Measurements from ENCODE around the gene DPYSL4. TPM values are rescaled to one million over a fixed set of nuclear protein-coding genes. Genes with fewer than 3 reads are reported as not detected.

Gene DPYSL4
- polyA plus RNA-seq, 3 donors = 0.08 TPM; not detected in 2

- no peaks in the 10 kb centered on the region for H3K4me1 Mint-ChIP-seq
- Histone ChIP-seq H3K9me3 (replicated peaks in 1 of 2; ENCODE audit: control insufficient read depth in 1 of 2, insufficient read depth in 1 of 2, low read length in 2 of 2) (peaks cover 7 to 12% of the 10 kb centered on the region in 2 donors), H4K20me1 (ENCODE audit: insufficient read depth, low read length) (no peaks in the 10 kb centered on the region), H3K9ac (ENCODE audit: insufficient read depth, low read length, poor library complexity, severe bottlenecking) (no peak overlapping the region), H3K4me3 (replicated peaks in 1 of 3; ENCODE audit: low read depth in 2 of 3, low read length in 3 of 3) (no peak overlapping the region), H3K27me3 (ENCODE audit: control insufficient read depth in 2 of 2, insufficient read depth in 2 of 2, low read length in 2 of 2) (peaks cover 0 to 3% of the 10 kb centered on the region in 2 donors), H3K4me1 (ENCODE audit: control insufficient read depth in 1 of 2, insufficient read depth in 2 of 2, low read length in 2 of 2) (no peaks in the 10 kb centered on the region), H3K27ac (ENCODE audit: low read depth in 1 of 2, low read length in 2 of 2) (no peak overlapping the region), H3K79me2 (ENCODE audit: insufficient read depth, low read length) (no peaks in the 10 kb centered on the region), H3K36me3 (replicated peaks in 1 of 2; ENCODE audit: control insufficient read depth in 1 of 2, insufficient read depth in 2 of 2, low read length in 2 of 2) (no peaks in the 10 kb centered on the region), H3K4me2 (replicated peaks; ENCODE audit: extremely low read depth, low read length, poor library complexity, severe bottlenecking) (no peak overlapping the region), H2AFZ (ENCODE audit: insufficient read depth, low read depth, low read length, poor library complexity, severe bottlenecking) (no peak overlapping the region)
- intact Hi-C loops (cut with micrococcal nuclease) = no loop called here
- peaks cover 7 to 10% (median 8%) of the 10 kb centered on the region in 3 donors for H3K27me3 Mint-ChIP-seq (ENCODE audit: low read depth in 3 of 3)
- peaks cover 0 to 11% (median 6%) of the 10 kb centered on the region in 7 donors for H3K9me3 Mint-ChIP-seq
- TF ChIP-seq CTCF (IDR thresholded peaks at IDR 0.05) = no peak
- H3K4me3 Mint-ChIP-seq = no peak overlapping the region
- WGBS (ENCODE audit: insufficient coverage) = 91% methylated on average over 40 of the region's 46 CpGs
- no peaks in the 10 kb centered on the region for H3K36me3 Mint-ChIP-seq
- DNase-seq = no peak
- H3K27ac Mint-ChIP-seq = no peak overlapping the region
These were observed 16.8 kb upstream of the DPYSL4 start for GRCh38 chr10:132169766-132170560.

- peaks cover 11 to 15% (median 13%) of the 10 kb centered on the region in 3 donors for H3K27me3 Mint-ChIP-seq (ENCODE audit: low read depth in 3 of 3)
These were observed 16.0 kb upstream of the DPYSL4 start for GRCh38 chr10:132170561-132171361.

More at GRCh38 chr10:132170561-132171361, 16.0 kb upstream of the DPYSL4 start:
- no peak overlapping the region for H3K4me3 ChIP-seq (replicated peaks in 1 of 3; ENCODE audit: low read depth in 2 of 3, low read length in 3 of 3)
- WGBS (ENCODE audit: insufficient coverage) = 81% methylated on average over 25 of the region's 36 CpGs
- no peak overlapping the region for H3K4me2 ChIP-seq (replicated peaks; ENCODE audit: extremely low read depth, low read length, poor library complexity, severe bottlenecking)
- no peaks in the 10 kb centered on the region for H3K79me2 ChIP-seq (ENCODE audit: insufficient read depth, low read length)
- peaks cover 7 to 12% of the 10 kb centered on the region in 2 donors for H3K9me3 ChIP-seq (replicated peaks in 1 of 2; ENCODE audit: control insufficient read depth in 1 of 2, insufficient read depth in 1 of 2, low read length in 2 of 2)
- no peaks in the 10 kb centered on the region for H3K4me1 Mint-ChIP-seq
- H3K36me3 ChIP-seq (replicated peaks in 1 of 2; ENCODE audit: control insufficient read depth in 1 of 2, insufficient read depth in 2 of 2, low read length in 2 of 2) = no peaks in the 10 kb centered on the region
- peaks cover 0 to 9% of the 10 kb centered on the region in 2 donors for H3K27me3 ChIP-seq (ENCODE audit: control insufficient read depth in 2 of 2, insufficient read depth in 2 of 2, low read length in 2 of 2)
- H3K9ac ChIP-seq (ENCODE audit: insufficient read depth, low read length, poor library complexity, severe bottlenecking) = no peak overlapping the region
- no peak overlapping the region for H3K4me3 Mint-ChIP-seq
- H3K27ac Mint-ChIP-seq = no peak overlapping the region
- no peaks in the 10 kb centered on the region for H4K20me1 ChIP-seq (ENCODE audit: insufficient read depth, low read length)
- H2AFZ ChIP-seq (ENCODE audit: insufficient read depth, low read depth, low read length, poor library complexity, severe bottlenecking) = no peak overlapping the region
- H3K9me3 Mint-ChIP-seq = peaks cover 0 to 11% (median 6%) of the 10 kb centered on the region in 7 donors
- H3K4me1 ChIP-seq (ENCODE audit: control insufficient read depth in 1 of 2, insufficient read depth in 2 of 2, low read length in 2 of 2) = no peaks in the 10 kb centered on the region
- TF ChIP-seq CTCF (IDR thresholded peaks at IDR 0.05) = no peak
- H3K36me3 Mint-ChIP-seq = no peaks in the 10 kb centered on the region
- intact Hi-C loops (cut with micrococcal nuclease) = no loop called here
- H3K27ac ChIP-seq (ENCODE audit: low read depth in 1 of 2, low read length in 2 of 2) = no peak overlapping the region
- DNase-seq = no peak
